ENCODE results near the gene RIPOR3. TPM values are rescaled to one million over a fixed set of nuclear protein-coding genes. Genes with fewer than 3 reads are reported as not detected.

Gene RIPOR3
- polyA plus RNA-seq, 1 donor from 2014 or later = 3.3 TPM

DNA sequence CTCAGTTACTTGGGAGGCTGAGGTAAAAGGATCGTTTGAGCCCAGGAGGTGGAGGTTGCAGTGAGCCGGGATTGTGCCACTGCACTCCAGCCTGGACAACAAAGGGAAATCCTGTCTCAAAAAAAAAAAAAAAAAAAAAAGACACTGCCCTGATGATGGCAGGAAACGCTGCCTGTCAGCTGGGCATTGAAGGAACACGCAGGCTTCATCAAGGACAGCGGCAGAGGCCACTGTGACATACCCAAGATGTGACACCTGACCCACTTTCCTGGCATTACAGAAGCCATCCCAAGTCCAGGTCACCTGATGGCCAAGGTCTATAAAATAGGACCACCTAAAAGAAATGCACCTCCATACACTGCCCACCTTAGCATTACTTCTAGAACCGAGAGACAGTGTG, 75.9 kb downstream of the RIPOR3 start:
- no peaks in the 10 kb centered on the region for H3K9me3 Mint-ChIP-seq
- no peak overlapping the region for H3K4me3 Mint-ChIP-seq
- H3K36me3 Mint-ChIP-seq = no peaks in the 10 kb centered on the region
- H3K4me1 Mint-ChIP-seq = peaks cover 0 to 2% (median 0%) of the 10 kb centered on the region in 3 donors
- peak overlapping the region in 1 of 3 donors; percentile 3 for H3K27ac Mint-ChIP-seq
- no peaks in the 10 kb centered on the region for H3K27me3 Mint-ChIP-seq

DNA sequence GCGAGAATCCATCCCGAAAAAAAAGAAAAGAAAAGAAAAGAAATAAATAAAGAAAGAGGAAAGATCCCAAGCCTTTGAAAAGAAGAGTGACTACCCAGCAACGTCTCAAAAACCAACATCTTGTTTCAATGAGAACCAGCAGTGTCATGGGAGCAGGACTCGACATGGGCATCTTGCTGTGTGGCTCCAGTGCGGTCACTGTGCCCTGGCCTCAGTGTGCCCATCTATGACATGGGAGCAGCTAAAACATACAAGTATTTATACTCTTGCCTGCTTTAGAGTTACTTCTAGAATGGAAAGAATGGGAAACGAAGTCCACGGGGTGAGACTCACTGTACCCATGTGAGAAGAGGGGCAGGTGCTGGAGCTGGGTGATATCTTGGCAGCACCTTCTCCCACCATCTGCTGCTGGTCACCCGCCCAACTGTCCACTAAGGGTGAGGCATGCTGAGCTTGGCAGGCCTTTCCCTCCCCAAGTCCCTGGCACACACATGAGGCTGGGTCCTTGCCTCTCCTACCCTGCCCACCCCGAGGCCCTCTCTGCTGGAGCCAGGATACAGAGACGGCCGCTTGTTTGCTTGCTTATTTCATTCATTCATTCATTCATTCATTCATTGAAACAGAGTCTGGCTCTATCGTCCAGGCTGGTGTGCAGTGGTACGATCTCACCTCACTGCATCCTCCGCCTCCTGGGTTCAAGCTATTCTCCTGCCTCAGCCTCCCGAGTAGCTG, 77.7 kb downstream of the RIPOR3 start:
- peaks cover 4% of the 10 kb centered on the region for H3K27me3 Mint-ChIP-seq
- no peak overlapping the region for H3K4me3 Mint-ChIP-seq
- H3K9me3 Mint-ChIP-seq = no peaks in the 10 kb centered on the region
- H3K36me3 Mint-ChIP-seq = no peaks in the 10 kb centered on the region
- peaks cover 0 to 2% (median 0%) of the 10 kb centered on the region in 3 donors for H3K4me1 Mint-ChIP-seq
- H3K27ac Mint-ChIP-seq = peak overlapping the region in 1 of 3 donors; percentile 44

DNA sequence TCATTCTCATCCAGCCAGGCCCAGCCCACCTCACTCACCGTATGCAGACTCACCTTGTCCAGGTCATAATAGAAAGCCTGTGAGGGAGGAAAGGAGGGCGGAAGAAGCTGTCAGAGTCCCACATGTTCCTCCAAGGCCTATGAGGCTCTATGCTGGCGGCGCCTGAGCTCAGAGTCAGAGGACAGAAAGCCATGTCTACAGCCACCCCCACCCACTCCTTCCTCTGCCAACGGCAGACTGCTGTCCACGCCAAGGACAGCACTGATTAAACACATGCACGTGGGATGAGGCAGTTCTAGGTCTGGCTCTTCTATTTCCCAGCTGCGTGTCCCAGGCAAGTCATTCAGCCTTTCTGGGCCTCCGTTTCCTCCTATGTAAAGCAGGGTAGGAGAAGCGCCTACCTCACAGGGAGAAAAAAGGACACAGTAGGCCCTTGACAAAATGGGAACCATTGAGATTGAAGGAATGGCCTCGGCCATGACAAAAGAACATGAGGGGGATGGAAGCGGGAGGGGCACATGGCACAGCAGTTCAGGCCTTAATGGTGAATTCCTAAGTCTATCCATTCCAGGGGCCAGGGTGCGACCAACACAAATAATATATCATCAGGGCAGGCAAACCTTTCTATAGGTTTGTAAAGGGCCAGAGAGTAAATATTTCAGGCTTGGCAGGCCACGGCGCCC, 80.1 kb downstream of the RIPOR3 start:
- Mint-ChIP-seq H3K36me3 (no peaks in the 10 kb centered on the region), H3K4me3 (no peak overlapping the region), H3K27ac (no peak overlapping the region), H3K27me3 (peaks cover 8% of the 10 kb centered on the region), H3K4me1 (no peaks in the 10 kb centered on the region), H3K9me3 (no peaks in the 10 kb centered on the region)

DNA sequence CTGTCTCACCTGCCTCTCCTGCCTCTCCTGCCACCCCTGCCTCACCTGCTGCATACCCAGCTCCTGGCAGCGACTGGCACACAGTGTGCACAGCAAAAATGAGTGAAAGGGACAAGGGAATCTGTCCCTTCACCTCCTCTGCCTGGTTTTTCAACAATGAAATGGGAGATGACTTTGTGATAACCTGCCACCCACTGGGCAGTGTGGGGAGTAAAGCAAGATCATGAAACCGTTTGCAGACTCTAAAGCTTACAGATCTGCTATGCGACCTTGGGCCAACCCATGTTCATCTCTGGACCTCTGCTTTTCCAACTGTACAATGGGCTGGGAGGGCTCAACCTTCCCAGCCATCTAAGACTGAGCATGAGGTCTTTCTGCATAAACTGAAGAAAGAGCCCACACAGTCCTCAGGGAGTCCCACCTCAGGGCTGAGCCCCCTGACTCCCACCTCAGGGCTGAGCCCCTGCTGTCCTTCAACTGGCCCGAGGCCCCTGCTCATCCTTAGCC, 81.1 kb downstream of the RIPOR3 start:
- H3K4me1 Mint-ChIP-seq = no peaks in the 10 kb centered on the region
- H3K4me3 Mint-ChIP-seq = no peak overlapping the region
- H3K27ac Mint-ChIP-seq = no peak overlapping the region

DNA sequence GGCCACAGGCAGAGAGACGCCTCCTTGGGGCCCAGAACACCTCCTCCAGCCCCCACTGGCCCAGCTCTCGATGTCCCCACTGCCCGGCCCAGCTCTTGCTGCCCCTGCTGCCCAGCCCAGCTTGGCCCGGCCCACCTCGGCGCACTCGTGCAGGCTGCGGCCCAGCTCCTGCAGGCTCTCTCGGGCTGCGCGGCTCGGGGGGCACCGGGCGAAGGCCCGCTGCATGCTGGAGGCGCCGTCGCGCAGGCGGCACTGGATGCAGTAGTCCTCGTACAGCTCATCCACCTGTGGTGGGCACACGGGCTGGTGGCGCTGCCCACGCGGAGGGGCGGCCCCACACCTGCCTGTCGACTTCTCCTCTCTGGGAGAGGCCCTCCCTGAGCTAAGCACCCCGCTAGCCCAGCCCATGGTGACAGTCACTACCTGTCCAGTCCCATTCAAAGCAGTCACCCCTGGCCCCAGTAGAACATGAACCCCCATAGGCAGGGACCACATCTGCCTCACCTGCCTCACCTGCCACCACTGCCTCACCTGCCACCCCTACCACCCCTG, 81.8 kb downstream of the RIPOR3 start:
- Mint-ChIP-seq H3K9me3 (no peaks in the 10 kb centered on the region), H3K4me1 (no peaks in the 10 kb centered on the region), H3K27ac (no peak overlapping the region), H3K27me3 (peaks cover 12% of the 10 kb centered on the region), H3K4me3 (no peak overlapping the region), H3K36me3 (no peaks in the 10 kb centered on the region)

More for the DNA sequence above, 81.1 kb downstream of the RIPOR3 start:
- no peaks in the 10 kb centered on the region for H3K36me3 Mint-ChIP-seq
- no peaks in the 10 kb centered on the region for H3K9me3 Mint-ChIP-seq
- H3K27me3 Mint-ChIP-seq = peaks cover 10% of the 10 kb centered on the region

GRCh38 chr20:50608750-50609104, 82.6 kb downstream of the RIPOR3 start:
- Mint-ChIP-seq H3K4me1 (peaks cover 0 to 1% (median 0%) of the 10 kb centered on the region in 3 donors), H3K27ac (no peak overlapping the region), H3K4me3 (no peak overlapping the region), H3K27me3 (peaks cover 13% of the 10 kb centered on the region), H3K9me3 (peaks cover 0 to 2% (median 0%) of the 10 kb centered on the region in 3 donors), H3K36me3 (no peaks in the 10 kb centered on the region)

GRCh38 chr20:50607850-50608749, 83.2 kb downstream of the RIPOR3 start:
- Mint-ChIP-seq H3K4me3 (no peak overlapping the region), H3K36me3 (no peaks in the 10 kb centered on the region), H3K9me3 (peaks cover 0 to 2% (median 0%) of the 10 kb centered on the region in 3 donors), H3K4me1 (peaks cover 0 to 1% (median 0%) of the 10 kb centered on the region in 3 donors), H3K27ac (no peak overlapping the region), H3K27me3 (peaks cover 19% of the 10 kb centered on the region)

DNA sequence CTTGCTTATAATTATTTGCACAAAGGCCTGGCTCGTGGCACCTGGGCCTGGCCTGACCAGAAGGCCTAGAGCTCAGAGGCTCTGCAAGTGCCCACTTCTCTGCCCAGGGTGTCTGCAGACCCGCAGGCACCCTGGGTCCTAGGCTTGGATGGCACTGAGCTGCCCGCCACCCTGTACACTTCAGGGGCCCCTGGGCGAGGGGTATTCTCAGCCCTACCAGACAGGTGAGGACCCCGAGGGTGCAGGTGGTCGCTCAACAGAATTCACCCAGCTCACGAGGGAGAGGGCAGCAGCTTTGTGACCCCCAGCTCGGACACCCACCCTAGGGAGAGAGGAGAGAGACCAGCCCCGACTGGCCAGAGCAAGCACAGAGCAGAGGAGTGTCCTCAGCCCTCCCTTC, 83.9 kb downstream of the RIPOR3 start:
- no peaks in the 10 kb centered on the region for H3K36me3 Mint-ChIP-seq
- H3K4me1 Mint-ChIP-seq = peaks cover 0 to 4% (median 0%) of the 10 kb centered on the region in 3 donors
- no peak overlapping the region for H3K4me3 Mint-ChIP-seq

DNA sequence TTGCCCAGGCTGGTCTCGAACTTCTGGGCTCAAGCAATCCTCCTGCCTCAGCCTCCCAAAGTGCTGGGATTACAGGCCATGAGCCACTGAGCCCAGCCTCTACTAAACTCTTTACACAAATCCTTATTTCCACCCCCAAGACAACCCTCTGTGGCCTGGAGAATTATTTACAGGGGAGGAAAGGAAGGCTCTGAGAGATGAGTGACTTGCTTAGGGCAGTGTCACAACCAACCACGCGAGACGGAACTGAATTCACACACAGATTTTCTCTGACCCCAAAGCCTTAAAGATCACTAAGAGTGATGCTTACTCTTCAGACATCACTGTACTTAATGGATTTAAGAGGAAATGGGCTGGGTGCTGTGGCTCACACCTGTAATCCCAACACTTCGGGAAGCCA, 86.2 kb downstream of the RIPOR3 start:
- H3K4me3 Mint-ChIP-seq = no peak overlapping the region
- H3K4me1 Mint-ChIP-seq = peaks cover 2 to 13% (median 4%) of the 10 kb centered on the region in 3 donors
- H3K9me3 Mint-ChIP-seq = peaks cover 0 to 2% (median 0%) of the 10 kb centered on the region in 3 donors
- no peak overlapping the region for H3K27ac Mint-ChIP-seq
- peaks cover 30% of the 10 kb centered on the region for H3K27me3 Mint-ChIP-seq
- H3K36me3 Mint-ChIP-seq = no peaks in the 10 kb centered on the region

More for the DNA sequence above, 83.9 kb downstream of the RIPOR3 start:
- Mint-ChIP-seq H3K9me3 (peaks cover 0 to 2% (median 0%) of the 10 kb centered on the region in 3 donors), H3K27me3 (peaks cover 25% of the 10 kb centered on the region), H3K27ac (no peak overlapping the region)

DNA sequence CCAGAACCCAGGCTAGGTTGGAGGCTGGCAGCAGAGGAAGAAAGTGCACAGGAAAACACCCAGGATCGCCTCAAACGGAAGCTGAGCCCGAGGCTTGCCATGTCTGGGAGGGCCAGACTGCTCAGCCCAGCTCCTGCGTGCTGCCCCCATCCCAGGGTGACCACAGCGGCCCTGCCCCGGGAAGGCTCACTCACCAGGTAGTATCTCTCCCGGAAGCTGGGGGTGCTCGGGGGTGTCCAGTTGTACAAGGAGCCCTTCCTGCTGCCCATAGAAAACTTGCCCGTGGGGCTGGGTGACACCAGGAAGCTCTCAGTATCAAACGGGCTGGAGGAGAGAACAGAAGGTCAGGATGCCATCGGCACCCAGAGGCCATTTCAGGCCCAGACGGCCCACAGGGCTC, 86.9 kb downstream of the RIPOR3 start:
- Mint-ChIP-seq H3K36me3 (no peaks in the 10 kb centered on the region), H3K4me3 (no peak overlapping the region), H3K9me3 (peaks cover 0 to 2% (median 0%) of the 10 kb centered on the region in 3 donors), H3K27me3 (peaks cover 35% of the 10 kb centered on the region), H3K27ac (no peak overlapping the region), H3K4me1 (peaks cover 5 to 20% (median 9%) of the 10 kb centered on the region in 3 donors)

- Mint-ChIP-seq H3K36me3 (no peaks in the 10 kb centered on the region), H3K9me3 (peaks cover 0 to 2% (median 0%) of the 10 kb centered on the region in 3 donors), H3K27ac (peak overlapping the region in 1 of 3 donors; percentile 88)
Measured at GRCh38 chr20:50602432-50603088, 88.8 kb downstream of the RIPOR3 start.

GRCh38 chr20:50601511-50602431, 89.6 kb downstream of the RIPOR3 start:
- peak overlapping the region; percentile 10 to 90 (median 76) for H3K27ac Mint-ChIP-seq
- peaks cover 0 to 2% (median 0%) of the 10 kb centered on the region in 3 donors for H3K9me3 Mint-ChIP-seq
- no peak overlapping the region for H3K4me3 Mint-ChIP-seq
- H3K27me3 Mint-ChIP-seq = peaks cover 35% of the 10 kb centered on the region
- peaks cover 7 to 22% (median 13%) of the 10 kb centered on the region in 3 donors for H3K4me1 Mint-ChIP-seq
- no peaks in the 10 kb centered on the region for H3K36me3 Mint-ChIP-seq

More at GRCh38 chr20:50602432-50603088, 88.8 kb downstream of the RIPOR3 start:
- Mint-ChIP-seq H3K4me1 (peaks cover 7 to 22% (median 13%) of the 10 kb centered on the region in 3 donors), H3K4me3 (peak overlapping the region in 1 of 4 donors; percentile 63), H3K27me3 (peaks cover 39% of the 10 kb centered on the region)

DNA sequence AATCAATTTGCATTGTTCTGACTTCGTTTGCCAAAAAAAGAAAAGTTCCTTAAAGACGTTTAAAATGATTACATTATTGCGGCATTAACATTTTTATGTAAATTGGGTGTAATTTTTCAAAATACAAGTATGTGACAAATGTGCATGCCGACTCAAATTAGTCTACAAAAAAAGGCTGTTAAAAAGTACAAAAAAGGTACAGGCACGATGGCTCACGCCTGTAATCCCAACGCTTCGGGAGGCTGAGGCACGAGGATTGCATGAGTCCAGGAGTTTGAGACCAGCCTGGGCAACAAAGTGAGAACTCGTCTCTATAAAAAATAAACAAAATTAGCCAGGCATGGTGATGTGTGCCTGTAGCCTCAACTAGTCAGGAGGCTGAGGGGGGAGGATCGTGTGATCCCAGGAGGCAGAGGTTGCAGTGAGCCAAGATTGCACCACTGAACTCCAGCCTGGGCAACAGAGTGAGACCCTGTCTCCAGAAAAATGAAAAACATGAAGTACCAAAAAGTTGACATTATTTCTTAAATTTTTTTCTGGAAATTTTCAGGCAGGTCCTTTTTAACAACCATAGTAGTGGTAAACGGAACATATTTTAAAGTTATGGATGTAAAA, 91.0 kb downstream of the RIPOR3 start:
- H3K4me3 Mint-ChIP-seq = peak overlapping the region in 2 of 4 donors; percentile 60 to 67
- peaks cover 34% of the 10 kb centered on the region for H3K27me3 Mint-ChIP-seq
- H3K27ac Mint-ChIP-seq = peak overlapping the region; percentile 65 to 90 (median 87)

More for the DNA sequence above, 91.0 kb downstream of the RIPOR3 start:
- H3K36me3 Mint-ChIP-seq = no peaks in the 10 kb centered on the region
- H3K9me3 Mint-ChIP-seq = peaks cover 0 to 2% (median 0%) of the 10 kb centered on the region in 3 donors
- H3K4me1 Mint-ChIP-seq = peaks cover 7 to 31% (median 22%) of the 10 kb centered on the region in 3 donors
